ENCODE data around the gene SRGAP2C.
"Not testable (repeated sequence)": the region's sequence is repeated elsewhere in the genome, so short reads cannot be mapped to it uniquely, and the experiment has no call there.

- TF ChIP-seq CTCF, POLR2A (IDR thresholded peaks at IDR 0.05): not testable (repeated sequence)
These were observed 67.9 kb downstream of the SRGAP2C start for GRCh38 chr1:121252656-121253055.
